GM12874 (cell line): ENCODE results near the gene DDC.

Experiments
- TF ChIP-seq, protein P1 (sequence below): IDR thresholded peaks from 2 replicates; pipeline ENCODE4 v1.5.1; 2011; ENCODE audit warnings: low read depth, mild to moderate bottlenecking, control low read depth, low read length, moderate library complexity; ENCODE audit not compliant: insufficient read depth

Gene DDC

DNA sequence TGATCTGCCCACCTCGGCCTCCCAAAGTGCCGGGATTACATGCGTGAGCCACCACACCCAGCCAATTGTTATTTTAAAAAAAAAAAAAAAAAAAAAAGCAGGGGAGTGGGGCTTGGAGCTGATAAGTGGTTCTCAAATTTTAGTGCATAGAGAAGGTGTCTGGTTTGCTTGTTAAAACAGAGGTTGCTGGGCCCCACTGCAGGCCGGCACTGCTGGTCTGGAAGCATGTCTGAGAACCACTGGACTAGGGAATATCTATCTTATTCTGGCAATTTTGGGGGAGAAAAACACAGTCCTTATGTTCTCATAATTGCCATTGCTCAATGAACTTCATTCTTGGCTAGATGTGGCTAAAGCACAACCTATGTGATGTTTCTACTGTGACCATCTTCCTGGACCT, 96.0 kb downstream of the DDC start:
- TF ChIP-seq, protein P1, sequence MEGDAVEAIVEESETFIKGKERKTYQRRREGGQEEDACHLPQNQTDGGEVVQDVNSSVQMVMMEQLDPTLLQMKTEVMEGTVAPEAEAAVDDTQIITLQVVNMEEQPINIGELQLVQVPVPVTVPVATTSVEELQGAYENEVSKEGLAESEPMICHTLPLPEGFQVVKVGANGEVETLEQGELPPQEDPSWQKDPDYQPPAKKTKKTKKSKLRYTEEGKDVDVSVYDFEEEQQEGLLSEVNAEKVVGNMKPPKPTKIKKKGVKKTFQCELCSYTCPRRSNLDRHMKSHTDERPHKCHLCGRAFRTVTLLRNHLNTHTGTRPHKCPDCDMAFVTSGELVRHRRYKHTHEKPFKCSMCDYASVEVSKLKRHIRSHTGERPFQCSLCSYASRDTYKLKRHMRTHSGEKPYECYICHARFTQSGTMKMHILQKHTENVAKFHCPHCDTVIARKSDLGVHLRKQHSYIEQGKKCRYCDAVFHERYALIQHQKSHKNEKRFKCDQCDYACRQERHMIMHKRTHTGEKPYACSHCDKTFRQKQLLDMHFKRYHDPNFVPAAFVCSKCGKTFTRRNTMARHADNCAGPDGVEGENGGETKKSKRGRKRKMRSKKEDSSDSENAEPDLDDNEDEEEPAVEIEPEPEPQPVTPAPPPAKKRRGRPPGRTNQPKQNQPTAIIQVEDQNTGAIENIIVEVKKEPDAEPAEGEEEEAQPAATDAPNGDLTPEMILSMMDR, result no peak

DNA sequence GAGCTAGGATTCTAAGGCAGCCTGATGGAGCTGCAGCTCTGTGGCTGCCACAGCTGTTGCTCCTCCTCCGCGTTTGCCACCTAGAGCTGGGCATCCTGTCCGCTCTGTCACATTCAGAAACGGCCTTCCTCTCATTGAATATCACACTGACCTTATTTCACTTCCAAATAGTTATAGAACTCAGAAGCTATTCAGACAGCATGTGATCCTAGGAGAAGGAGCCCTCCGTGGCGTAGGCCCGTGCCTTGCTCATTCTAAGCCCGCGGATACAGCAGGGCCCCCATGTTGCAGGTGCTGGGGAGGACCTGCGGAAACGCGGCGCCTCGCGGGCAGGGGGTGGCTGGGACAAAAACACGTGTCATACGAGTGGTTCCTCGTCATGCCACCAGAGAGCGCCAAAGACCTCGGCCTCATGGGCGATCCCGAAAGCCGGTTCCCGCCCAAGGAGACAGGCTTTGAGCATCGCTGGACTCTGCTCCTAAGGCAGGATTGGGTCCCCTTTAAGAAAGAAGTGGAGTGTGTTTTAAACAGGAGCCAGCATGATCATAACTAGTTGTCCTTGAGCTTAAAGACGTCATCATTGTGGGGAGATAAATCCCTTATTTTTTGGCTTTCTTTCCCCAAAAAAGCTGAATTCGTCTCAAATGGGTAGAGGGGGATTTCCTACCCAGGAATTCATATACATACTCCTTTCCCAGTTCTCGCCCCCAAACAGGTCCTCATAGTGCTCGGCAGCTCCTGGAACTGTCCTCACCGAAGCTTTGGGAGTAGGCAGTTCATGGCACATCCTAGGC, 97.2 kb downstream of the DDC start:
- TF ChIP-seq, protein P1, result peak; percentile 93

DNA sequence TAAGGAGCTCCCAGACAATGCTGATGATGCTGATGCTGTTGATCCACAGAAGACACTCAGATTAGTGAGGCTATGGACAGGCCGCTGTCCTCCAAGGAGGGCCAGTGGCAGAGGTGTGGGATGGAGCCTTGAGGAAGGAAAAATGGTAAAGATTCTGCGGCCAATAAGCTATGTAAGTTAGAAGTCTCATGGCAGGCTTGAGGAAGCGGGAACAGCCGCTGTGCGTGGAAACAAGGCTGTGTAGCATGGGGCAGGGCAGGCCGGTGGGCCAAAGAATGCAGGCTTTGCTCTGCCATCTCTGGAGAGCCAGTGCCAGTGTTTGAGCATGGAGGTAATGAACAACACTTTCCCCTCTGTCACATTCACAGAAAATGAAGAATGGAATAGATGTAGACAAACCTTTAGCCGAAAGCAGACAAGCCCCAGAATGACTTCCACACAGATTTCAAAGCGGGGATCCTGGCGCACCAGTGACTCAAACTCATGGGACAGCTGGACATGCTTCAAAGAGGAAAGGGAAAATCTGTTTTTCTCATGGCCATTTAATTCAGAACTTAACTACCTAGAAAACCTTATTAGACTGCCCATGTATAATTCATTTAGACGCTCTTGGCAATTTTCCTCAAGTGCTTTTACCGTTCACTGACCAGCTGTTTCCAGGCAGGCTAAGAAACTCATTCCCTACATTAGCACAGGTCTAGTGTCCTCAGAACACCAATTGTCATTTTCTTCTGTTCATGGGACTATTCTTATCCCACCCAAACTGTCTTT, 98.2 kb downstream of the DDC start:
- TF ChIP-seq, protein P1, result no peak

DNA sequence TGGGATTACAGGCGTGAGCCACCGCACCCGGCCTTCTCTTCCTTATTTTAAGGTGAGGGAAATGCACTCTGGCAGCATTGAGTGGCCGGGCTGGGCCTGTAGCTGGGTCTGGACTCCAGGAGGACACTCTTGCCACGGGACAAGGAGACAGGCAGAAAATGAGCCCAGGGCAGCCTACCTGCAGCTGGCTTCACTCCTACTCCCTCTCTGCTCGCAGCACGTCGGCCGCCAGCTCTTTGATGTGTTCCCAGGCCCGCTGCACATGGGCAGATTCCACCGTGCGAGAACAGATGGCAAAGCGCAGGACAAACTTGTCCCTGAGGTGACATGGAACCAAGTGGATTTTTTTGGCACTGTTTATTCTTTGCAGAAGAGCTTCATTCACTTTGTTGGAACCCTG, 102.2 kb downstream of the DDC start:
- TF ChIP-seq, protein P1, result no peak

DNA sequence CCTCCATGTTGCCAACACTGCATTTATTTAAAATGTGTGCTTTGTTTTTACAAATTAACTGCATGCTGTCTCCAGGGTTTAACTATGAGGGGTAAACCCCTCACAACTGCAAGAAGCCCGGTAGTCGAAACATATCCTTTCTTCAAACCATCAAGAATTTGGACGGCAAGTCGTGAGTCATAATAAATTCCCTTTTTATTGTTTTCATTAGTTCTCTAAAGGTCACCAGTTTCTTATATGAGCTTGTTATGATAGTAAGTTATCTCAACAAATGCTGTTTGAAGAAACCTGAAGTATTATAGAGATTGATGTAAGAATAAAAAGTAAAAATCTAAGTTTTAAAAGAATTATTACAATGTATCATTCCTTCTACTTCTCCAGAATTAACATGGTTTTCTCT, 102.8 kb downstream of the DDC start:
- TF ChIP-seq, protein P1, result no peak

DNA sequence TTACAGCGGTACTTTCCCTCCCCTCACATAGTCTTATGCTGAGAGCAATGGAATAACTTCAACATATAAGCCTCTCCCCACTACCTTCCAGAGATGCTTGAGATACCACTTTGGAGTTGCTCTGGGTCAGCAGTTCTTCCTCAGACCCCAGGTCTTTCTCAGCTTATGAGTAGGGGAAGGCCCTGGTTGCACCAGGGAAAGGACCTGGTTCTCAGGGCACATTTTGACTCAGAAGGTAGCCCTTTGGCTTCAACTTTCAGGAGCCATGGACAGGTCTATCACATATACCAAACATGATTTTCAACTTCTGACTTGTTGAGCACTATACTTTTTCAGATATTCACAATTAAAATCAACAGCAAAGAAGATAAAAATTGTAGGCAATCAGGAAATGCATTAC, 103.5 kb downstream of the DDC start:
- TF ChIP-seq, protein P1, result no peak

DNA sequence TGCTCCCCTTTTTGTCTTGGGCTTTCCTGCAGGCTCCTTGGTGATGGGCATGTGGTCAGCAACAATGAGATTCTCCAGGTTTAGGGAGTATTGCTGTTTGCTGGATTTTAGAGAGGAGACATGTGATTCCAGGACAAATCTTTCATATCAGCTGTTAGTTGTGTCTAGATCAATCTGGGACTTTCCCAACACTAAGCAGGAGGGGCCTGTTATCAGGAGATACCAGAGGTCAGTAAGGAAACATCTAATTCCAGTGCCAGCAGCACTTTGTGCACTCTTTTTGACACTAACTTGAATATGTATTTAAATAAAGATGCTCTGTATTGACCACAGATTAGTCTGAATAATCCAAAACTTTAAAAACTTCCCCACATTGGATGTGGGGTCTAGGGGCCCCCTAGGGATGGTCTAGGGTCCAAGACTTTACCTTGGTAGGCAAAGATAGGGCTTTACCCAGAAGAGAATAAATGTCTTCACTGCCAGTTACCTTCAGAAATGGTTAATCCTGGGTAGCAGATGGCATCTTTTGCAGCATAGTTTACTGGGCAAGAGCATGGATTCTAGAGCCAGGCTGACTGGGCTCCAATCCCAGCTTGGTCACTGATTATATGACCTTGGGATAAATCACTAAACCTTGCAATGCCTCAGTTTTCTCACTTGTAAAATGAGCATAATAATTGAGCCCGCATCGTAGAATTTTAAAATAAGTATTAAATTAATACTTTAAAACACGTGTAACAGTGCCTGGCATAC, 108.7 kb downstream of the DDC start:
- TF ChIP-seq, protein P1, result no peak
